Omental fat pad (tissue), 4 donors: Measurements from ENCODE around the gene PDCD7. TPM values are rescaled to one million over a fixed set of nuclear protein-coding genes. Genes with fewer than 3 reads are reported as not detected.

ENCODE experiments used
- ATAC-seq: fragments of 150-250 bp; one replicate; pipeline ENCODE4 v1.9.1; 2016; ENCODE audit warnings: mild to moderate bottlenecking, moderate library complexity; ENCODE audit not compliant: low FRiP score
- DNase-seq: peaks from one replicate; pipeline ENCODE4 v3.0.0-alpha.2; 2019; ENCODE audit warnings: low spot score
- small RNA-seq: library from RNA; depleted of rRNA; stranded (forward); fragments of <200 nt; gene quantifications from one replicate; pipeline ENCODE3, GENCODE V24; 2016
- total RNA-seq, 4 donors: library from RNA; depleted of rRNA; stranded (reverse); fragments of >200 nt; gene quantifications; one replicate each; pipeline ENCODE4 v1.1.0, GENCODE V29; 2016
- TF ChIP-seq, protein P1 (sequence below), 3 donors: fragments of 450-650 bp; IDR thresholded peaks; one replicate each; pipeline ENCODE4 v1.5.1; 2016 to 2017; ENCODE audit warnings: antibody characterized with exemption in 3 of 3, mild to moderate bottlenecking in 3 of 3, moderate library complexity in 2 of 3

Gene PDCD7
- total RNA-seq, 4 donors from 2014 or later = 14.8 to 20.3 (median 17.3) TPM

DNA sequence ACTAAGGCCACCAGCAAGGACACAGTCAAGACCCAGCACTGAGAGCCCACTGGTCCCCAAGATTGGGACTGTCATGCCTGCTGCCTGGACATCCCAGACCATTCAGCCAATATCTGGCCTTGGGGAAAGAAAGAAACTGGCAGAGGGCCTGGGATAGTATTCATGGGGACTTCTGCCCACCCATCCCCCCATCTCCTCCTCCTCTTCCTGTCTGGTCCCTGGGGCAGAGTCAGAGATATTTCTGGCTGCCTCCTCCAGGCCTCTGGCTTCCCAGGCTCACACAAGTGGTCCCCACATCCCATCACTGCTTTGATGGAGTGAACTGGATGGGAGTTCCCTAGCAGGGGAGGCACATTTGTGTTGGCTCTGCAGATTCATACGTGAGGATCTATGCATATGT is 61.6 kb downstream of the PDCD7 start:
- TF ChIP-seq, protein P1, sequence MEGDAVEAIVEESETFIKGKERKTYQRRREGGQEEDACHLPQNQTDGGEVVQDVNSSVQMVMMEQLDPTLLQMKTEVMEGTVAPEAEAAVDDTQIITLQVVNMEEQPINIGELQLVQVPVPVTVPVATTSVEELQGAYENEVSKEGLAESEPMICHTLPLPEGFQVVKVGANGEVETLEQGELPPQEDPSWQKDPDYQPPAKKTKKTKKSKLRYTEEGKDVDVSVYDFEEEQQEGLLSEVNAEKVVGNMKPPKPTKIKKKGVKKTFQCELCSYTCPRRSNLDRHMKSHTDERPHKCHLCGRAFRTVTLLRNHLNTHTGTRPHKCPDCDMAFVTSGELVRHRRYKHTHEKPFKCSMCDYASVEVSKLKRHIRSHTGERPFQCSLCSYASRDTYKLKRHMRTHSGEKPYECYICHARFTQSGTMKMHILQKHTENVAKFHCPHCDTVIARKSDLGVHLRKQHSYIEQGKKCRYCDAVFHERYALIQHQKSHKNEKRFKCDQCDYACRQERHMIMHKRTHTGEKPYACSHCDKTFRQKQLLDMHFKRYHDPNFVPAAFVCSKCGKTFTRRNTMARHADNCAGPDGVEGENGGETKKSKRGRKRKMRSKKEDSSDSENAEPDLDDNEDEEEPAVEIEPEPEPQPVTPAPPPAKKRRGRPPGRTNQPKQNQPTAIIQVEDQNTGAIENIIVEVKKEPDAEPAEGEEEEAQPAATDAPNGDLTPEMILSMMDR (IDR thresholded peaks at IDR 0.05) = no peak
- DNase-seq = no peak
- no peak for ATAC-seq

DNA sequence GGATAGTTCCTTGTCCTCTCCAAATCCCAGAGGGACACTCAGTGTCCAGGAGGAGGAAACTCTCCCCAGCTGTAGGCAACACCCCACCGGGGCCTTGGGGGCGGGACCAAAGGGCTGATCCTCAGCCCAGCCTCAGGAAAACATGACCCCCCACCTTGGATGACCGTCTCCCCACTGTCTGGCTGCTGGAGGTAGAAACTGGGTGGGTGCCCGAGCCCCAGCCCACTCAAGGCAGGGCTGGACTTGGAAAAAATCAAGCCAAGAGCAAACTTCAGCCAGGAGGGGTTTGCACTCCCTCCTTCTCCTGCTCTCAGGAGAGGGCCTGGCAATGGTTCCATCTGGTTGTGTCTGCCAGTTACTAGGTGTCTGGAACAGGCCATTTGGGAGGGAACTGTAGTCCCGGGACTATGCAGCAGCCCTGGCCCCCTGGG is 62.2 kb downstream of the PDCD7 start:
- TF ChIP-seq, protein P1 (IDR thresholded peaks at IDR 0.05) = no peak
- ATAC-seq (no peak), DNase-seq (no peak)

GRCh38 chr15:65069779-65070546 is 63.6 kb downstream of the PDCD7 start:
- TF ChIP-seq, protein P1 (IDR thresholded peaks at IDR 0.05) = no peak
- DNase-seq = no peak
- ATAC-seq = no peak

DNA sequence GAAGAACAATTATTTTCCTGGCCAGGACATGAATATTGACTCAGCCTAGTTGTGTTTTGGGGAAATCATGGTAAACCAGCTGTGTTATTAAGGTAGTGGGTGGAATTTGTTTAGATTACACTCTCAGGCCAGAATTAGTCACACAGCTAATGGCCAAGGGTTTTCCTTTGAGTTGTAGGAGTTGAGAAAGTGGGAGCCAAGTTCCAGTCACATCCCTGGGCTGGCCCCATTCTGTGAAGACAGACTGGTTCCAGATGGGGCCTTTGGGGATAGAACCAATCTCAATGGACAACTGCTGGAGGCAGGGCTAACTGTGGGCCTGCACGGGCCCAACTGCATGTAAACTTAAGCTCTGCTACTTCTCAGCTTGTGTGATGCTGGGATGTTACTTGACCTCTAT is 64.4 kb downstream of the PDCD7 start:
- ATAC-seq = peak; percentile 36
- TF ChIP-seq, protein P1 (IDR thresholded peaks at IDR 0.05) = no peak
- DNase-seq = no peak

- TF ChIP-seq, protein P1 (IDR thresholded peaks at IDR 0.05) = no peak
- ATAC-seq = no peak
- DNase-seq = no peak
These were observed 65.2 kb downstream of the PDCD7 start for GRCh38 chr15:65068403-65068788.

DNA sequence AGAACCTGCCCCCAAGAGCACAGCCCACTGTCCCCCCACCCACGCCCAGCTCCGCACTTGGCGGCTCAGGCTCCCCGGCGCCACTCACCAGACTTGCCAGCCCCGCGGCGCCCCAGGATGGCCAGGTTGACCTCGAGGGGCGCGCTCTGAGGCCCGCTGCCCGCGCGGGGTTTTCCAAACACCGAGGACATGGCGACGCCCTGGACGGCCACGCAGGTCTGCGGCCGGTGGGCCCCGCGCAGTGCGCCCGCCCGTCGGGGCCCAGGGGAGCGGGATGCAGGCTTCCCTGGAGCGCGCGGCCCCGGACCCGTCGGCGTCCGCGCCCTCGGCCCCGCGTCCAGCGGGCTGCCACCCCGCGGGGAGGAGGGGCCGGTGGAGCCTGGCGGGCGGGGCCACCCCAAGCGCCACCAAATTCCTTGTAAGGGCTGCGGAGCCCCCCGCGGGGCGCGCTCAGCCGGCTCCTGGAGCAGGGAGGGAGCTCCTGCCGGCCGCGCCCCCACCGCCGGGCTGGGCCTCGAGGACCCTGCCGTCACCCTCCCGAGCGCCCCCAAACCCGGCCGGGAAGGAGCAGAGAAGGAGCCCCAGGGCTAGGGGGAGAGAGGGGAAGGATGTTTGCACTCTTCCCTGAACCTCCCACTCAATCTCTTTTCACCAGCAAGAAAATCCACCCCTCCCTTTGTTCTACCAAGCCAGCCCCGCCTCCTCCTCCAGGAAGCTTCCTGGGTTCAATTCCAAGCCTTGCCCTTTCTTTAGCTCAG is 65.8 kb downstream of the PDCD7 start, which contains the start of gene RASL12:
Gene RASL12, minus strand, starts transcription at position 347 of the 758 bp plus-strand sequence. Its CDS starts 156 bp downstream, at position 191.
- ATAC-seq (no peak), DNase-seq (no peak)
- TF ChIP-seq, protein P1 (IDR thresholded peaks at IDR 0.05) = no peak

Small RNA genes lying within 50 kb of the gene (small RNA-seq; reads per million reads assigned to genes)
- not detected for gene AC013553.1

Other genes with a start within 250 kb of the PDCD7 start
- 10 to 100 TPM in 1 of 4 donors, 1 to 10 TPM in 3; 5.9 to 18.5 (median 7.5) TPM for gene ANKDD1A, start 221.9 kb downstream of the PDCD7 start, total RNA-seq
- gene SPG21, start 143.9 kb downstream of the PDCD7 start, total RNA-seq = 10 to 100 TPM; 72.9 to 93.9 (median 84.7) TPM
- gene MTFMT, start 104.2 kb downstream of the PDCD7 start, total RNA-seq = 10 to 100 TPM; 16.8 to 25.2 (median 22.4) TPM
- not detected for gene SLC51B, start 88.4 kb downstream of the PDCD7 start, total RNA-seq
- gene RASL12, start 65.8 kb downstream of the PDCD7 start, total RNA-seq = 10 to 100 TPM in 1 of 4 donors, 1 to 10 TPM in 3; 4.6 to 50.0 (median 7.6) TPM
- gene KBTBD13, start 57.1 kb downstream of the PDCD7 start, total RNA-seq = not detected
- gene UBAP1L, start 18.6 kb downstream of the PDCD7 start, total RNA-seq = 1 to 10 TPM; 2.9 to 5.6 (median 4.6) TPM
- gene CLPX, start 51.5 kb upstream of the PDCD7 start, total RNA-seq = 10 to 100 TPM; 30.2 to 58.8 (median 37.7) TPM
- 100 to 1,000 TPM in 2 of 4 donors, 10 to 100 TPM in 2; 27.2 to 434 (median 75.3) TPM for gene CILP, start 77.7 kb upstream of the PDCD7 start, total RNA-seq
- gene PARP16, start 153.1 kb upstream of the PDCD7 start, total RNA-seq = 10 to 100 TPM in 1 of 4 donors, 1 to 10 TPM in 3; 5.6 to 11.0 (median 7.5) TPM
- gene RNU5A-1, start 162.2 kb upstream of the PDCD7 start, total RNA-seq = not detected
- not detected for gene RNU5B-1, start 170.9 kb upstream of the PDCD7 start, total RNA-seq
- not detected for gene IGDCC3, start 244.2 kb upstream of the PDCD7 start, total RNA-seq